Liver (tissue), 9 donors: ENCODE data around the gene TRIM65. TPM values are rescaled to one million over a fixed set of nuclear protein-coding genes. Genes with fewer than 3 reads are reported as not detected.

ENCODE experiments used
- DNase-seq: peaks from one replicate; pipeline ENCODE4 v3.0.0-alpha.2; 2017; ENCODE audit warnings: low spot score
- H3K27ac ChIP-seq, 2 donors: one replicate each; pipeline ENCODE4 v1.7.0; 2013; ENCODE audit warnings: inconsistent platforms in 2 of 2, low read length in 2 of 2, control low read depth in 1 of 2, low read depth in 1 of 2, mild to moderate bottlenecking in 1 of 2
- H3K27me3 ChIP-seq, 4 donors: one replicate each; pipeline versions ENCODE4 v1.6.1 to v1.7.0; 2013; ENCODE audit warnings: low read length in 3 of 4, inconsistent platforms in 1 of 4, mild to moderate bottlenecking in 1 of 4, moderate library complexity in 1 of 4; ENCODE audit not compliant: control insufficient read depth in 4 of 4, insufficient read depth in 4 of 4
- H3K36me3 ChIP-seq, 4 donors: one replicate each; pipeline versions ENCODE4 v1.6.1 to v1.7.0; 2013; ENCODE audit warnings: low read length in 3 of 4, mild to moderate bottlenecking in 3 of 4, low read depth in 1 of 4, moderate library complexity in 1 of 4; ENCODE audit not compliant: control insufficient read depth in 4 of 4, insufficient read depth in 3 of 4
- H3K4me1 ChIP-seq, 4 donors: one replicate each; pipeline versions ENCODE4 v1.6.1 to v1.7.0; 2013; ENCODE audit warnings: low read length in 3 of 4, mild to moderate bottlenecking in 3 of 4, moderate library complexity in 1 of 4; ENCODE audit not compliant: control insufficient read depth in 4 of 4, insufficient read depth in 4 of 4
- H3K4me3 ChIP-seq, 3 donors: one replicate each; pipeline versions ENCODE4 v1.6.1 to v1.7.0; 2013; ENCODE audit warnings: low read length in 3 of 3, control low read depth in 1 of 3, low read depth in 1 of 3, mild to moderate bottlenecking in 1 of 3
- H3K9ac ChIP-seq, 2 donors: one replicate each; pipeline ENCODE4 v1.7.0; 2013; ENCODE audit warnings: low read length in 2 of 2, mild to moderate bottlenecking in 2 of 2, moderate library complexity in 2 of 2, control low read depth in 1 of 2, low read depth in 1 of 2
- H3K9me3 ChIP-seq, 4 donors: one replicate each; pipeline versions ENCODE4 v1.6.1 to v1.7.0; 2013; ENCODE audit warnings: low read length in 3 of 4; ENCODE audit not compliant: control insufficient read depth in 4 of 4
- ATF3 ChIP-seq: IDR thresholded peaks from 2 replicates; pipeline ENCODE4 v1.6.1; 2016; ENCODE audit warnings: antibody characterized with exemption
- CTCF ChIP-seq: fragments of 150-350 bp; IDR thresholded peaks from 2 replicates; pipeline ENCODE4 v1.5.1; 2017; ENCODE audit warnings: improper control_type of control experiment, low read depth, low read length; ENCODE audit not compliant: missing input control
- EGR1 ChIP-seq, 2 donors: IDR thresholded peaks; 2 replicates each; pipeline ENCODE4 v1.6.1; 2016 to 2018; ENCODE audit warnings: antibody characterized with exemption in 2 of 2, low read depth in 2 of 2
- FOXA1 ChIP-seq: IDR thresholded peaks from 2 replicates; pipeline ENCODE4 v1.6.1; 2016; ENCODE audit warnings: antibody characterized with exemption
- FOXA2 ChIP-seq: IDR thresholded peaks from 2 replicates; pipeline ENCODE4 v1.6.1; 2016; ENCODE audit warnings: antibody characterized with exemption
- GABPA ChIP-seq, 2 donors: IDR thresholded peaks in 1 of 2; conservative IDR thresholded peaks in 1 of 2; 2 replicates each; pipeline ENCODE4 v1.6.1; 2016; ENCODE audit warnings: antibody characterized with exemption in 2 of 2, mild to moderate bottlenecking in 1 of 2, moderate library complexity in 1 of 2
- HNF4A ChIP-seq, 2 donors: conservative IDR thresholded peaks; 2 replicates each; pipeline ENCODE4 v1.6.1; 2016; ENCODE audit warnings: antibody characterized with exemption in 2 of 2, mild to moderate bottlenecking in 2 of 2
- HNF4G ChIP-seq: IDR thresholded peaks from 2 replicates; pipeline ENCODE4 v1.6.1; 2016; ENCODE audit warnings: antibody characterized with exemption
- JUND ChIP-seq, 2 donors: IDR thresholded peaks; 2 replicates each; pipeline ENCODE4 v1.6.1; 2016; ENCODE audit warnings: antibody characterized with exemption in 2 of 2
- MAX ChIP-seq: IDR thresholded peaks from 2 replicates; pipeline ENCODE4 v1.6.1; 2016; ENCODE audit warnings: antibody characterized with exemption
- NR2F2 ChIP-seq: IDR thresholded peaks from 2 replicates; pipeline ENCODE4 v1.6.1; 2016; ENCODE audit warnings: antibody characterized with exemption
- RAD21 ChIP-seq, 2 donors: IDR thresholded peaks; 2 replicates each; pipeline ENCODE4 v1.6.1; 2016; ENCODE audit warnings: antibody characterized with exemption in 2 of 2, mild to moderate bottlenecking in 2 of 2
- REST ChIP-seq: IDR thresholded peaks from 2 replicates; pipeline ENCODE4 v1.6.1; 2016; ENCODE audit warnings: antibody characterized with exemption, mild to moderate bottlenecking
- RXRA ChIP-seq, 2 donors: IDR thresholded peaks; 2 replicates each; pipeline ENCODE4 v1.6.1; 2017 to 2018; ENCODE audit warnings: antibody characterized with exemption in 2 of 2, mild to moderate bottlenecking in 1 of 2
- SP1 ChIP-seq: IDR thresholded peaks from 2 replicates; pipeline ENCODE4 v1.6.1; 2018; ENCODE audit warnings: antibody characterized with exemption, mild to moderate bottlenecking
- TAF1 ChIP-seq: conservative IDR thresholded peaks from 2 replicates; pipeline ENCODE4 v1.6.1; 2016; ENCODE audit warnings: antibody characterized with exemption, mild to moderate bottlenecking
- YY1 ChIP-seq: IDR thresholded peaks from 2 replicates; pipeline ENCODE4 v1.6.1; 2016; ENCODE audit warnings: antibody characterized with exemption, mild to moderate bottlenecking
- ZBTB33 ChIP-seq: IDR thresholded peaks from 2 replicates; pipeline ENCODE4 v1.6.1; 2016; ENCODE audit warnings: antibody characterized with exemption
- WGBS: extraction: QIAGEN DNeasy Blood & Tissue Kit; methylation state at CpG from one replicate; pipeline ENCODE4 v1.1.7; 2013; 5-methylcytosine and 5-hydroxymethylcytosine counted together
- polyA plus RNA-seq, 2 donors: library from polyadenylated mRNA; stranded (reverse) in 1 of 2; unstranded in 1 of 2; fragments of 200-250 nt in 1 of 2; fragments of >200 nt in 1 of 2; fragmentation: Nextera tagmentation in 1 of 2; extraction: Ambion mirVana in 1 of 2; gene quantifications; one replicate each; pipeline versions ENCODE4 v1.2.1 to v1.2.3, GENCODE V29; 2013 to 2015
- total RNA-seq, 2 donors: library from RNA; depleted of rRNA; stranded (reverse); fragments of >200 nt; gene quantifications; one replicate each; pipeline ENCODE4 v1.2.3, GENCODE V29; 2014
- donor health status: healthy.
- donor health status: healthy.
- donor health status: healthy.
- donor health status: healthy.
- donor health status: healthy.

TRIM65 gene
- total and polyA plus RNA-seq, 4 donors = 1.5 to 8.6 (median 6.5) TPM

GRCh38 chr17:75919611-75920010 is 22.9 kb upstream of the TRIM65 start:
- H3K36me3 ChIP-seq = no peaks in the 10 kb centered on the region
- H3K4me3 ChIP-seq = no peak overlapping the region
- no peak overlapping the region for H3K27ac ChIP-seq
- 97% methylated on average over 22 of the region's 22 CpGs for WGBS
- no peak for DNase-seq
- no peaks in the 10 kb centered on the region for H3K9me3 ChIP-seq
- peaks cover 0 to 17% (median 14%) of the 10 kb centered on the region in 4 donors for H3K4me1 ChIP-seq
- no peak for TF ChIP-seq JUND (IDR thresholded peaks at IDR 0.05)
- no peak for TF ChIP-seq EGR1 (IDR thresholded peaks at IDR 0.05; ENCODE audit: low read depth in 2 of 2)
- no peak for TF ChIP-seq MAX
- no peak for TF ChIP-seq FOXA1
- no peak for TF ChIP-seq ATF3
- TF ChIP-seq CTCF = no peak
- TF ChIP-seq NR2F2 = no peak
- no peak for TF ChIP-seq RXRA (IDR thresholded peaks at IDR 0.05)
- TF ChIP-seq ZBTB33 = no peak
- no peak for TF ChIP-seq RAD21 (IDR thresholded peaks at IDR 0.05)
- no peak for TF ChIP-seq YY1
- TF ChIP-seq TAF1 = no peak
- TF ChIP-seq GABPA (IDR thresholded peaks at IDR 0.05 in 1 of 2, conservative IDR thresholded peaks at IDR 0.05 in 1 of 2) = no peak
- no peak for TF ChIP-seq HNF4G
- TF ChIP-seq HNF4A (conservative IDR thresholded peaks at IDR 0.05) = no peak
- no peak for TF ChIP-seq SP1
- no peak for TF ChIP-seq REST
- TF ChIP-seq FOXA2 = no peak
- no peaks in the 10 kb centered on the region for H3K27me3 ChIP-seq
- no peak overlapping the region for H3K9ac ChIP-seq
